CD4-positive, alpha-beta T cell treated with Interferon gamma for 1 hour (primary cell): ENCODE measurements around the gene GPR146.

ENCODE experiments used
- DNase-seq: peaks from one replicate; pipeline ENCODE4 v3.0.0-alpha.2; 2020

GPR146 gene

DNA sequence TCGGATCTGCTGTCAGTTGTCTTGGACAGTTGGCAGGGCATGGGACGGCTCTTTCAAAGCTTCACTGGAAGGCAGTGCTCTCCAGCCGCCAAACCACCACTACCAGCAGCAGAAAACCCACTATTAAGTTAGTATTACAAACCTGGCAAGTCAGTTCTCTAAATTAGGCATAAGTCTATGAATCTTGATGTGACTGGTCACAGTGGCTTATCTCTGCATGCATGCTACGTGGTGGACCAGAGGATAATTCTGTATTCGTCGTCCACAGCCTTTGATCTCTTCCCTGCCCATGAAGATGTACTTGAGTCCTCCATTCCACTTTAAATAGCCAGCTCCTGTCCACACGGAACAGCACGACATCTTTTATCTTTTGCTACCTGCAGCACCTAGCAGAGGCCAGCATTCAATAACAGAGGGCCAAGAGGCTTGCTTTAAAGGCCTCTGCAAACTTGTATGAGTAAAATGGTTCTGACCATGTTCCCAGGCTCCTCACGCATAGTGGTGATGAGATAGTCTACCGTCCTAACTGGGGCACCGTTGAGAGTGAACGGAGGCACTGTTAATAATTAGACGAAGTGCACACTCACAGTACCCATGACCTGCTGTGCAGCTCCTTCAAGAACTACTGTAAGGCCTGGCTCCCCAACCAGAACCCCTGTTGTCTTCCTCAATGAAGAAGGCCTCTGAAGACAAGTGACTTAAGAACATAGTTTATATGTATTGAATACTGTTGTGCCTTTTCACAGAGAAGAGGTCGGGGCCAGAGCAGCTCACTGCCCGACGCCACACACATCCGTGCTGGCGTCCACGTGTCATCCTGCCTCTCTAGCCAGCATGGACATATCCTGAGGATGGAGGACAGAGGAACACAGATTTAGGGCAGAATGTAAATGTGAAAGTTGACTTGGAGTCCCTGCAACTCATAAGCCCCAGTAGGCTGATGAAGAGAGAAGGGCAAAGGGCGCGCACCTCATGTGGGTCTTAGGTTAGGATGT is 1.0 kb downstream of the GPR146 start:
- no peak for DNase-seq

GRCh38 chr7:1046722-1047679 is 2.7 kb downstream of the GPR146 start:
- peak; percentile 45 for DNase-seq

DNA sequence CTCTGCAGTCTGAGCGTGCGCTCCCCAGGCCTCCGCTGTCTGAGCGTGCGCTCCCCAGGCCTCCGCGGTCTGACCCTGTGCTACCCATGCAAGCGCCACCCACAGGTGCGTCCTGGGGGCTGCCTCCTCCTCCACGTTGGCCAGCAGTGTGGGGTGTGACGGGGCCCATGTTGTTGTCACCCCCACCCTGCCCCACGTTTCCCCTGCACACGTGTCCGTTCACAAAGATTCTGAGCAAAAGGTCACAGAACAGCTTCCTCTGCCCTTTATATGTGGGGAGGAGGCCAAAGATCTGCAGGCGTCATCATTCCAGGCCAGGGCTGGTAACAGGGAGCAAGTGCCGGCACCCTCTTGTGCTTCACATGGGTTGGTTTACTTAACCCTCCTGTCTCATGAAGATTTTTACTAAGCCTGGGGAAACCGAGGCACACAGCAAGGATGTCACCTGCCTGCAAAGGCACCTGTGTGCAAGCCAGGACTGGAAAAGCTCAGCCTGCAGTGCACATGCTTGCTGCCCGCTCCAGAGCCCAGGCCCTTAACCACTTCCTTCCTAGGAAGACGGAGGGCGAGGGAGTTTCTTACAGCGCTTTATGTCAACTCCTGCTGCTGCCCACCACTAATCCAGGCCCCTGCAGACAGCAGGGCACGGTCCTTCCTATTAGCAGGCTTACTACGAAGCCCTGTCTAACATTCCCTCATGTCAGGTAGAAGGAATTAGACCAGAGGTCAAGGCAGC is 4.8 kb downstream of the GPR146 start:
- DNase-seq: no peak

DNA sequence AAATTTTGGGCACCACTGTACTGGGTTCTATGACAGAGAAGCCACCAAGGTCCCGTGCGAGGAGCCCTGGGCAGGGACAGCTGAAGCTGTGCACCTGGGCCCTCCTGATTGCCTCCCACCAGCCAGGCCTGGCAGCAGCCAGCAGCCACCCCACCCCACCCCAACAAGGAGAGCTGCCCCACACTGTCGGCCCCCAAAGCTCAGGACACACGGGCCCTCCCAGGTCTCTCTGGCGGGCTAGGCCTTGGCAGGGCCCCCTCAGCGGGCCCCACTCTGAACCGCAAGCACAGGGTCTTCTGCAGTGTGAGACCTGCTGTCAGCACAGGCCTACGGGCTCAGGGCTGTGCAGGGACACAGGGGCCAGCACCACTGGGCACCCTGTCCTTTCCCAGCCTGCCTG is 5.5 kb downstream of the GPR146 start:
- no peak for DNase-seq

GRCh38 chr7:1050254-1050906 is 6.0 kb downstream of the GPR146 start:
- DNase-seq: no peak

GRCh38 chr7:1050956-1051690 is 6.8 kb downstream of the GPR146 start:
- no peak for DNase-seq

GRCh38 chr7:1052031-1052818 is 7.9 kb downstream of the GPR146 start:
- DNase-seq: no peak

DNA sequence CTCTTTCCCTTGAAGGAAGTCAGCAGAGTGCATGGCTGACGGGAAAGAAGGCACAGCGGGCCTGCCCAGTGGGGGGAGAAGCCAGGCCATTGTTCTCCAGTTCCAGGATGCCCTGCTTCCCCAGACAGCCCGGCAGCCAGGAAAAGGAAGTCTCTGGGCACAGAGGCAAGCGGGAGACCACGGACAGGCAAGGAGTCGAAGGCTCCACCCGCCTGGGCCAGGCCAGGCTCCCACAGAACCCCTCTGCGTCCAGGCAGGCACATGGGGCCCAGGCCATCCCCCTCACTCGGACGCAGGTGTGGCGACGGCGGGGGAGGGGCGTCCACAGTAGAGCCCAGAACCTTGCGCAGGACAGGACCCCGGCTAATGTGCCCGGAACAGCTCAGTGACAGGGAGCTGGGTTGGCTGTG is 8.7 kb downstream of the GPR146 start:
- DNase-seq: no peak

- DNase-seq: no peak
Measured at GRCh38 chr7:1053816-1054370, 9.5 kb downstream of the GPR146 start.

GRCh38 chr7:1054438-1054837 is 10.1 kb downstream of the GPR146 start:
- DNase-seq: no peak

DNA sequence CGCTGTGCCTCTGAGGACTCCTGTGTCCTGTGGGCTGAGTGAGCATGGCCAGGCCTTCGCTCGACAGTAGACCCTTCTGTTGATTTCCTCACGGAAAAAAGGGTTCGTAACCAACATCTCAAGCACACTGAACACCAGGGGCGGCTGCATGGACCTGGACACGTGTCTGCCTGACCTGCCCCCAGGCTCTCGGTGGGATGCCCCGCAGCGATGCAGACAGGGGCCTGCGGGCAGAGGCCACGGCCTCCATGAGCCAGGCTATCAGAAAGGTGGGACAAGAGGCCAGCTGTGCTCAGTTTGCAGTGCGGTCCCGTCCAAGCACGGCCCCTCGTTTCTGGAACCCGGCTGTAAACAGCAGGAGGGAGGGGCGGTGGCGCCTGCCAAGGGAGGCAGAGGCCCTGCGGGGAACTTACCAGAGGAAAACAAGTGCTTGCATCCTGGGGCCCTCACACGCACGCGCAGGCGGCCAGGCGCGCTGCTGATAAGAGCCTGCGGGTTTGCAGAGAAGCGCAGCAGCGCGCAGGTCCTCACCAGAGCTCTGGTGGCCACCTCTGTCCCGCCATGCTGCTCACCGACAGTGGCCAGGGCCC is 10.6 kb downstream of the GPR146 start:
- peak; percentile 48 for DNase-seq

DNA sequence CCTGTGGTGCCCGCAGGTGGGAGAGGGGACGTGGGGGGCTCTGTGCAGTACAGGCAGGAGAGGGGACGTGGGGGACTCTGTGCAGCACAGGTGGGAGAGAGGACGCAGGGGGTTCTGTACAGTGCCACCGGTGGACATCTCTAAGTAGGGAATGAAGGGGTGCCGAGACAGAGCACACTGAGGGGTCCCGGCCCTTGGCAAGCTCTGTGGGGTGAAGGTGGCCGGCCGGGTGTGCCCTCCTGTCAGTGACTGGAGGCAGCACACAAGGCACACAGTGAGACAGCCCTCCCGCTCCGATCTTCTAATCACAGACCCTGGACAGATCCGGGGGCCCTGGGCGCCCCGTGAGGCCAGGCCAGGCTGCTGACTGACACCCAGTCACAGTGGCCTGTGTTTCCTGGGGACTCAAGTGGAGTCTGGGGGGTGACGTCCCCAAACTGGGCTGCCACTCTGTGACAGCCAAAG is 11.2 kb downstream of the GPR146 start:
- no peak for DNase-seq

GRCh38 chr7:1055956-1056784 is 11.8 kb downstream of the GPR146 start:
- DNase-seq: no peak

DNA sequence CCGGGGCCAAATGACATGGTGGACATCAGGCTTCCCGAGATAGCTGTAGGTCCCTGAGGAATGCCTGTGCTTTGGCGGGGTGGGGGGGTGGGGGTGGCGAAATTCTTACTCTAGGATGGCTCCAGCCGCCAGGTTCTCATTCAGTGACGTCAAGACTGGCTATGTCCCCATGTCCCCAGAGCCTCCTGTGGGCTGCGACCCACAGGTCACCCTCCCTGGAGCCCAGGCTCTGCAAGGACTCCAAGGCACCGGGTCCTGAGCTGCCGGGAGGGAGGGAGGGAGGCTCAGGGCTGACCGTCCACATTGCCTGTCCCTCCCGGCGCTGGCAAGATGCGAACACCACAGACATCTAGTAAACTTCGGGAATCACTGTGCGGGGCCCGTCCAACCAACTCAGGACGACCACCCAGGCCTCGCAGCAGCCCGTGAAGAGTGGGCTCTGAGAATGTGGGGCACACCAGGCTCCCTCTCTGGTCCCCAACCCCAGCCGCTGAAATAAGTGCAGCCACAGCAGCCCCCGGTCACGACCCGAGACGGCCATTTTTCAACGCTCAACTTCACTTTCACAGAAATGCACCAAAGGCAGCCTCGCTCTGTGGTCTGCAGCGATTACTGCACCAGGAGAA is 12.6 kb downstream of the GPR146 start:
- no peak for DNase-seq

DNA sequence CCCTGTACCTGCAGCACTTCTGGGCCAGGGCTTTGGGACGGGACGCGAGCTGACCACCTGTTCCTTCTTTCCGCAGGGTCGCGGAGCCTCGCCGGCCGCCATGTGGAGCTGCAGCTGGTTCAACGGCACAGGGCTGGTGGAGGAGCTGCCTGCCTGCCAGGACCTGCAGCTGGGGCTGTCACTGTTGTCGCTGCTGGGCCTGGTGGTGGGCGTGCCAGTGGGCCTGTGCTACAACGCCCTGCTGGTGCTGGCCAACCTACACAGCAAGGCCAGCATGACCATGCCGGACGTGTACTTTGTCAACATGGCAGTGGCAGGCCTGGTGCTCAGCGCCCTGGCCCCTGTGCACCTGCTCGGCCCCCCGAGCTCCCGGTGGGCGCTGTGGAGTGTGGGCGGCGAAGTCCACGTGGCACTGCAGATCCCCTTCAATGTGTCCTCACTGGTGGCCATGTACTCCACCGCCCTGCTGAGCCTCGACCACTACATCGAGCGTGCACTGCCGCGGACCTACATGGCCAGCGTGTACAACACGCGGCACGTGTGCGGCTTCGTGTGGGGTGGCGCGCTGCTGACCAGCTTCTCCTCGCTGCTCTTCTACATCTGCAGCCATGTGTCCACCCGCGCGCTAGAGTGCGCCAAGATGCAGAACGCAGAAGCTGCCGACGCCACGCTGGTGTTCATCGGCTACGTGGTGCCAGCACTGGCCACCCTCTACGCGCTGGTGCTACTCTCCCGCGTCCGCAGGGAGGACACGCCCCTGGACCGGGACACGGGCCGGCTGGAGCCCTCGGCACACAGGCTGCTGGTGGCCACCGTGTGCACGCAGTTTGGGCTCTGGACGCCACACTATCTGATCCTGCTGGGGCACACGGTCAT is 13.3 kb downstream of the GPR146 start:
- DNase-seq: no peak

DNA sequence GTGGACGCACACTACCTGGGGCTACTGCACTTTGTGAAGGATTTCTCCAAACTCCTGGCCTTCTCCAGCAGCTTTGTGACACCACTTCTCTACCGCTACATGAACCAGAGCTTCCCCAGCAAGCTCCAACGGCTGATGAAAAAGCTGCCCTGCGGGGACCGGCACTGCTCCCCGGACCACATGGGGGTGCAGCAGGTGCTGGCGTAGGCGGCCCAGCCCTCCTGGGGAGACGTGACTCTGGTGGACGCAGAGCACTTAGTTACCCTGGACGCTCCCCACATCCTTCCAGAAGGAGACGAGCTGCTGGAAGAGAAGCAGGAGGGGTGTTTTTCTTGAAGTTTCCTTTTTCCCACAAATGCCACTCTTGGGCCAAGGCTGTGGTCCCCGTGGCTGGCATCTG is 14.0 kb downstream of the GPR146 start:
- no peak for DNase-seq

- peak; percentile 11 for DNase-seq
Measured at GRCh38 chr7:1058821-1059199, 14.5 kb downstream of the GPR146 start.
